HEK293 (cell line): ENCODE data around the gene EBNA1BP2.

Experiments used
- CTCF ChIA-PET: fragments of 350-600 bp; formaldehyde crosslinking; extraction: SDS; loops from one replicate; lab custom pipeline; 2021; ENCODE audit warnings: antibody characterized with exemption; lab: Yijun Ruan, JAX
- POLR2A ChIA-PET: fragments of 300-600 bp; formaldehyde crosslinking; extraction: SDS; loops from one replicate; lab custom pipeline; 2020; ENCODE audit warnings: antibody characterized with exemption, inconsistent platforms; lab: Yijun Ruan, JAX
- H3K27ac ChIP-seq: fragments of 200-500 bp; sonication (Bioruptor generic); 2 replicates; pipeline ENCODE4 v1.5.1; 2014; ENCODE audit warnings: low read depth, low read length, control low read depth, inconsistent platforms; ENCODE audit errors: extremely low read depth
- H3K36me3 ChIP-seq, 2 experiments: fragments of 200-500 bp in 1 of 2; sonication (Bioruptor generic) in 1 of 2; 1 replicate in 1 of 2; 2 replicates in 1 of 2; pipeline ENCODE4 v1.5.1; 2014 to 2017; ENCODE audit warnings: inconsistent platforms in 2 of 2, low read length in 2 of 2; ENCODE audit not compliant: control insufficient read depth in 2 of 2, insufficient read depth in 1 of 2
- H3K4me1 ChIP-seq: fragments of 200-500 bp; sonication (Bioruptor generic); 2 replicates; pipeline ENCODE4 v1.5.1; 2014; ENCODE audit warnings: mild to moderate bottlenecking, low read length, inconsistent platforms; ENCODE audit not compliant: control insufficient read depth, insufficient read depth
- H3K4me3 ChIP-seq: 2 replicates; pipeline ENCODE4 v1.5.1; 2011; ENCODE audit warnings: low read depth, mild to moderate bottlenecking, control low read depth, low read length, moderate library complexity
- H3K9me3 ChIP-seq: fragments of 200-500 bp; sonication (Bioruptor generic); 2 replicates; pipeline ENCODE4 v1.5.1; 2014; ENCODE audit warnings: low read depth, low read length, inconsistent platforms; ENCODE audit not compliant: control insufficient read depth, insufficient read depth
- BCL6B ChIP-seq: fragments of 450-650 bp; formaldehyde crosslinking; IDR thresholded peaks from 2 replicates; pipeline ENCODE4 v1.5.1; 2017; ENCODE audit warnings: missing biosample characterization, missing genetic modification characterization
- CTCF ChIP-seq: fragments of 450-650 bp; formaldehyde crosslinking; IDR thresholded peaks from 2 replicates; pipeline ENCODE4 v1.5.1; 2016; ENCODE audit warnings: missing biosample characterization, missing genetic modification characterization
- FEZF1 ChIP-seq: fragments of 450-650 bp; formaldehyde crosslinking; IDR thresholded peaks from 2 replicates; pipeline ENCODE4 v1.5.1; 2016; ENCODE audit warnings: missing biosample characterization, missing genetic modification characterization
- MYNN ChIP-seq: fragments of 450-650 bp; formaldehyde crosslinking; IDR thresholded peaks from 2 replicates; pipeline ENCODE4 v1.5.1; 2016; ENCODE audit warnings: missing biosample characterization, missing genetic modification characterization, borderline replicate concordance
- SETDB1 ChIP-seq: IDR thresholded peaks from one replicate; pipeline ENCODE4 v1.6.1; 2017; ENCODE audit warnings: mild to moderate bottlenecking, low read length, moderate library complexity, mixed read lengths; ENCODE audit not compliant: insufficient read length
- WT1 ChIP-seq: fragments of 450-650 bp; formaldehyde crosslinking; IDR thresholded peaks from 2 replicates; pipeline ENCODE4 v1.5.1; 2016; ENCODE audit warnings: missing biosample characterization, missing genetic modification characterization
- YY1 ChIP-seq: fragments of 450-650 bp; formaldehyde crosslinking; IDR thresholded peaks from 2 replicates; pipeline ENCODE4 v1.5.1; 2018; ENCODE audit warnings: missing biosample characterization, missing genetic modification characterization
- ZBTB17 ChIP-seq: fragments of 450-650 bp; formaldehyde crosslinking; IDR thresholded peaks from 2 replicates; pipeline ENCODE4 v1.5.1; 2016; ENCODE audit warnings: missing biosample characterization, missing genetic modification characterization
- ZBTB44 ChIP-seq: fragments of 450-650 bp; IDR thresholded peaks from 2 replicates; pipeline ENCODE4 v1.5.1; 2018; ENCODE audit warnings: missing biosample characterization, mild to moderate bottlenecking, missing genetic modification characterization
- ZNF2 ChIP-seq: fragments of 450-650 bp; formaldehyde crosslinking; IDR thresholded peaks from 2 replicates; pipeline ENCODE4 v1.5.1; 2016; ENCODE audit warnings: missing biosample characterization, missing genetic modification characterization
- ZNF239 ChIP-seq: fragments of 450-650 bp; formaldehyde crosslinking; IDR thresholded peaks from 2 replicates; pipeline ENCODE4 v1.5.1; 2016; ENCODE audit warnings: missing biosample characterization, missing genetic modification characterization
- ZNF280D ChIP-seq: fragments of 450-650 bp; formaldehyde crosslinking; IDR thresholded peaks from 2 replicates; pipeline ENCODE4 v1.5.1; 2016; ENCODE audit warnings: missing biosample characterization, missing genetic modification characterization
- ZNF311 ChIP-seq: fragments of 450-650 bp; formaldehyde crosslinking; IDR thresholded peaks from 2 replicates; pipeline ENCODE4 v1.5.1; 2017; ENCODE audit warnings: missing biosample characterization, missing genetic modification characterization, borderline replicate concordance
- ZNF335 ChIP-seq: fragments of 450-650 bp; formaldehyde crosslinking; conservative IDR thresholded peaks from 2 replicates; pipeline ENCODE4 v1.5.1; 2016; ENCODE audit warnings: missing biosample characterization, missing genetic modification characterization
- ZNF341 ChIP-seq: fragments of 450-650 bp; formaldehyde crosslinking; IDR thresholded peaks from 2 replicates; pipeline ENCODE4; 2016; ENCODE audit warnings: low read depth, missing biosample characterization, missing genetic modification characterization
- ZNF354C ChIP-seq: fragments of 450-650 bp; formaldehyde crosslinking; IDR thresholded peaks from 2 replicates; pipeline ENCODE4 v1.5.1; 2016; ENCODE audit warnings: missing biosample characterization, missing genetic modification characterization, low read depth, borderline replicate concordance
- ZNF362 ChIP-seq: fragments of 450-650 bp; formaldehyde crosslinking; IDR thresholded peaks from 2 replicates; pipeline ENCODE4 v1.5.1; 2016; ENCODE audit warnings: missing biosample characterization, missing genetic modification characterization
- ZNF510 ChIP-seq: fragments of 450-650 bp; formaldehyde crosslinking; IDR thresholded peaks from 2 replicates; pipeline ENCODE4 v1.5.1; 2018; ENCODE audit warnings: mild to moderate bottlenecking, missing genetic modification characterization, missing biosample characterization; ENCODE audit not compliant: insufficient replicate concordance
- ZNF521 ChIP-seq: fragments of 450-650 bp; formaldehyde crosslinking; IDR thresholded peaks from 2 replicates; pipeline ENCODE4 v1.5.1; 2017; ENCODE audit warnings: missing biosample characterization, mild to moderate bottlenecking, missing genetic modification characterization
- ZNF548 ChIP-seq: fragments of 450-650 bp; formaldehyde crosslinking; IDR thresholded peaks from 2 replicates; pipeline ENCODE4 v1.5.1; 2016; ENCODE audit warnings: missing biosample characterization, missing genetic modification characterization
- ZNF580 ChIP-seq: fragments of 450-650 bp; formaldehyde crosslinking; IDR thresholded peaks from 2 replicates; pipeline ENCODE4 v1.5.1; 2016; ENCODE audit warnings: missing biosample characterization, missing genetic modification characterization
- ZNF600 ChIP-seq: fragments of 450-650 bp; formaldehyde crosslinking; IDR thresholded peaks from 2 replicates; pipeline ENCODE4 v1.5.1; 2016; ENCODE audit warnings: missing biosample characterization, missing genetic modification characterization
- ZNF629 ChIP-seq: fragments of 450-650 bp; formaldehyde crosslinking; IDR thresholded peaks from 2 replicates; pipeline ENCODE4 v1.5.1; 2017; ENCODE audit warnings: missing biosample characterization, missing genetic modification characterization
- ZNF645 ChIP-seq: fragments of 450-650 bp; formaldehyde crosslinking; IDR thresholded peaks from 2 replicates; pipeline ENCODE4; 2016; ENCODE audit warnings: missing biosample characterization, missing genetic modification characterization
- ZNF658 ChIP-seq: fragments of 450-650 bp; formaldehyde crosslinking; IDR thresholded peaks from 2 replicates; pipeline ENCODE4; 2016; ENCODE audit warnings: missing biosample characterization, missing genetic modification characterization
- ZNF701 ChIP-seq: fragments of 450-650 bp; formaldehyde crosslinking; IDR thresholded peaks from 2 replicates; pipeline ENCODE4 v1.5.1; 2016; ENCODE audit warnings: missing biosample characterization, missing genetic modification characterization
- ZNF785 ChIP-seq: fragments of 450-650 bp; formaldehyde crosslinking; IDR thresholded peaks from 2 replicates; pipeline ENCODE4 v1.5.1; 2016; ENCODE audit warnings: missing biosample characterization, missing genetic modification characterization
- ZSCAN30 ChIP-seq: fragments of 450-650 bp; IDR thresholded peaks from 2 replicates; pipeline ENCODE4 v1.5.1; 2018; ENCODE audit warnings: missing biosample characterization, mild to moderate bottlenecking, missing genetic modification characterization, moderate library complexity

EBNA1BP2 gene

GRCh38 chr1:43171876-43172526, at the start of gene EBNA1BP2, which contains the start of gene CFAP57:
EBNA1BP2 (minus strand) TSS chr1:43172290; CDS start chr1:43172118, 172 bp downstream.
CFAP57 (plus strand) TSS chr1:43172330; CDS start chr1:43172754, 424 bp downstream.
- Histone ChIP-seq H3K4me3 (peak within 1 kb of the TSS; percentile 89), H3K4me1 (no peaks in the 10 kb centered on the region), H3K27ac (peak within 1 kb of the TSS; percentile 51; the same call in 1 of the 2 replicates), H3K36me3 (peaks cover 0 to 39% of the 10 kb centered on the region in 2 experiments; a peak in 1 of 3 replicates), H3K9me3 (no peaks in the 10 kb centered on the region)
- ChIA-PET CTCF (interaction anchor here (0.7 to 2.1 kb wide), 4 partner anchors 33 to 336 kb away, joined by 3 to 6 read pairs (median 4); no protein-coding TSS in a partner anchor), POLR2A (interaction anchor here (0.6 to 2.0 kb wide), 4 partner anchors 28 to 354 kb away, joined by 3 to 8 read pairs (median 3); no protein-coding TSS in a partner anchor)
- TF ChIP-seq ZNF341 (tag by site-specific recombination) (no peak), ZNF600 (tag by site-specific recombination) (peak; percentile 55; the same call in 1 of the 2 replicates), ZNF645 (tag by site-specific recombination) (no peak), ZBTB17 (no peak), ZNF239 (tag by site-specific recombination) (no peak), ZNF629 (0 out of 2 replicates have a peak, but pooled peaks have one; percentile 10), CTCF (tag by site-specific recombination) (no peak), FEZF1 (peak; percentile 32; the same call in 1 of the 2 replicates), SETDB1 (no peak), ZNF580 (tag by site-specific recombination) (peak; percentile 98), ZNF510 (tag by site-specific recombination) (no peak), BCL6B (tag by site-specific recombination) (no peak), ZNF354C (tag by site-specific recombination) (no peak), WT1 (tag by site-specific recombination) (no peak), ZNF2 (no peak), ZNF658 (tag by site-specific recombination) (no peak), ZNF362 (tag by site-specific recombination) (no peak), ZNF280D (tag by site-specific recombination) (no peak), YY1 (tag by site-specific recombination) (no peak), ZNF701 (tag by site-specific recombination) (no peak), ZNF335 (peak; percentile 91), ZSCAN30 (tag by site-specific recombination) (no peak), MYNN (peak; percentile 66; the same call in 1 of the 2 replicates), ZNF311 (tag by site-specific recombination) (no peak), ZBTB44 (no peak), ZNF785 (tag by site-specific recombination) (no peak), ZNF548 (tag by site-specific recombination) (no peak), ZNF521 (tag by site-specific recombination) (no peak)
